Non-pigmented ciliary epithelial cell (primary cell): ENCODE data around the gene FRMD1.

Experiments used
- DNase-seq: peaks from one replicate; pipeline ENCODE4 v3.0.0-alpha.2; 2010; ENCODE audit warnings: low read depth

Gene FRMD1

DNA sequence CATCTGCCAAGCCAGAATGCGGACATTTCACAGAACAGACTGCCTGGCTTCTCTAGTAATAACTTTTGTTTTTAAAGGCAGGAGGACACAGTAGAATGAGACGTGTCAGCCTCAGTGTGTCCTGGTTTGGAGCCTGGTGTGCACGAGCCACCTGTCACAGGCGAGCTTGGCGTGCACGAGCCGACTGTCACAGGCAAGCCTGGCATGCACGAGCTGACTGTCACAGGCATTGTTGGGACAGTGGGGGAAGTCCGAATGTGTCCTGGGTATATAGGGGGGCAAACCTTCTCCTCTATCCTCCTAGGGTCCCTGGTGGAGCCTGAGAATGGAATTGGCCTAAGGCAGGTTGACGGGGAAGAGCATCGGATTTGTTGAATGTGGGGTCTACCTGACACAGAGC, 74.1 kb downstream of the FRMD1 start:
- DNase-seq = no peak

DNA sequence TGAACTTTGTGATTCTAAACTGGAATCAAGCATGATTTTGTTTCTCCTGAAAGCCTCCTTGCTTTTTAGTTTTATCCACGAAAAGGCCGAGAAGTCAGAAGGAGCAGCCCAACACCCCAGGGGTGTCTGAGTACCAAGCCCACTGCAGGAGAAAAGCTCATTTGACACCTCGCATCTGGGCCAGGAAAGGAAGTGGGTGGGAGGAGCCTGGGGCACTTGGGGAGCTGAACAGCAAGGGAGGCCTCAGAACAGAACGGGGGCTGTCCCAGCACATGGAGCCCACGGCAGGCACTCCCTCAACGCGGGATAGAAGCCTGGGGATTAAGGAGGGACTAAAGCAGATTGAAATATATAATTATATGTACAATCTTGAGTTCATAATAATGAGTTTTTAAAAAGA, 75.0 kb downstream of the FRMD1 start:
- DNase-seq = no peak
